MM.1S (cell line): ENCODE results near the gene SNX27.

ENCODE experiments used
- DNase-seq: peaks from one replicate; pipeline ENCODE4 v3.0.0-alpha.2; 2015
- H2AFZ ChIP-seq: fragments of 300-600 bp; sonication (generic); 2 replicates; pipeline ENCODE4 v1.6.0; 2016; ENCODE audit warnings: antibody characterized with exemption, low read length
- H3F3A ChIP-seq: fragments of 300-600 bp; sonication (generic); 2 replicates; pipeline ENCODE4 v1.6.1; 2016; ENCODE audit warnings: mild to moderate bottlenecking, antibody characterized with exemption, low read length, moderate library complexity, mixed read lengths; ENCODE audit not compliant: insufficient read depth
- H3K27ac ChIP-seq: fragments of 300-600 bp; sonication (generic); 2 replicates; pipeline ENCODE4 v1.5.1; 2016; ENCODE audit warnings: mild to moderate bottlenecking, low read length
- H3K27me3 ChIP-seq: fragments of 300-600 bp; sonication (generic); replicated peaks from 2 replicates; pipeline ENCODE4 v1.6.0; 2016; ENCODE audit warnings: low read length; ENCODE audit not compliant: insufficient read depth
- H3K36me3 ChIP-seq: fragments of 300-600 bp; sonication (generic); replicated peaks from 2 replicates; pipeline ENCODE4 v1.6.1; 2016; ENCODE audit warnings: mild to moderate bottlenecking, low read length, mixed read lengths; ENCODE audit not compliant: insufficient read depth
- H3K4me1 ChIP-seq: fragments of 300-600 bp; sonication (generic); 2 replicates; pipeline ENCODE4 v1.6.1; 2016; ENCODE audit warnings: low read length, mixed read lengths
- H3K4me2 ChIP-seq: fragments of 300-600 bp; sonication (generic); 2 replicates; pipeline ENCODE4 v1.6.0; 2016; ENCODE audit warnings: low read depth, low read length
- H3K4me3 ChIP-seq: fragments of 300-600 bp; sonication (generic); 2 replicates; pipeline ENCODE4 v1.5.1; 2016; ENCODE audit warnings: low read length, mixed read lengths
- H3K79me2 ChIP-seq: fragments of 300-600 bp; sonication (generic); 2 replicates; pipeline ENCODE4 v1.6.1; 2016; ENCODE audit warnings: mixed run types, low read length, mixed read lengths
- H3K9ac ChIP-seq: fragments of 300-600 bp; sonication (generic); 2 replicates; pipeline ENCODE4 v1.6.1; 2016; ENCODE audit warnings: low read length, mixed read lengths
- H3K9me2 ChIP-seq: fragments of 300-600 bp; sonication (generic); replicated peaks from 2 replicates; pipeline ENCODE4 v1.6.1; 2016; ENCODE audit warnings: mild to moderate bottlenecking, low read length, mixed read lengths; ENCODE audit not compliant: insufficient read depth
- H3K9me3 ChIP-seq: fragments of 300-600 bp; sonication (generic); replicated peaks from 2 replicates; pipeline ENCODE4 v1.6.1; 2016; ENCODE audit warnings: mild to moderate bottlenecking, low read length, mixed read lengths; ENCODE audit not compliant: insufficient read depth
- H4K20me1 ChIP-seq: fragments of 300-600 bp; sonication (generic); 2 replicates; pipeline ENCODE4 v1.6.1; 2016; ENCODE audit warnings: mild to moderate bottlenecking, low read length, moderate library complexity, mixed read lengths; ENCODE audit not compliant: insufficient read depth
- CTCF ChIP-seq: fragments of 300-600 bp; sonication (generic); IDR thresholded peaks from 2 replicates; pipeline ENCODE4 v1.5.1; 2016; ENCODE audit warnings: antibody characterized with exemption, low read length, mixed read lengths
- EZH2 ChIP-seq: fragments of 300-600 bp; sonication (generic); optimal IDR thresholded peaks from 2 replicates; pipeline ENCODE3; 2017; ENCODE audit warnings: low read depth, mild to moderate bottlenecking, antibody characterized with exemption, low read length, mixed read lengths
- EZH2phosphoT487 ChIP-seq: fragments of 300-600 bp; sonication (generic); IDR thresholded peaks from 2 replicates; pipeline ENCODE4 v1.6.1; 2018; ENCODE audit warnings: antibody characterized with exemption, low read length

Gene SNX27

GRCh38 chr1:151703813-151704212 is 92.0 kb downstream of the SNX27 start:
- TF ChIP-seq CTCF, result no peak
- TF ChIP-seq EZH2phosphoT487, result no peak
- TF ChIP-seq EZH2, result no peak
- no peak overlapping the region for H3K27ac ChIP-seq

GRCh38 chr1:151704246-151704645 is 92.4 kb downstream of the SNX27 start:
- no peaks in the 10 kb centered on the region for H3F3A ChIP-seq
- no peaks in the 10 kb centered on the region for H3K9me3 ChIP-seq
- peaks cover 13% of the 10 kb centered on the region for H3K27me3 ChIP-seq
- TF ChIP-seq EZH2 (no peak), EZH2phosphoT487 (no peak), CTCF (no peak)
- H4K20me1 ChIP-seq, result no peaks in the 10 kb centered on the region
- H3K4me2 ChIP-seq, result no peak overlapping the region
- H3K9ac ChIP-seq, result no peak overlapping the region
- DNase-seq, result no peak
- H3K36me3 ChIP-seq, result no peaks in the 10 kb centered on the region
- H2AFZ ChIP-seq, result no peak overlapping the region
- no peak overlapping the region for H3K27ac ChIP-seq
- no peaks in the 10 kb centered on the region for H3K79me2 ChIP-seq
- H3K4me3 ChIP-seq, result no peak overlapping the region
- no peaks in the 10 kb centered on the region for H3K9me2 ChIP-seq
- H3K4me1 ChIP-seq, result 0 out of 2 replicates have a peak, but pooled peaks cover 8% of the 10 kb centered on the region

More at GRCh38 chr1:151703813-151704212, 92.0 kb downstream of the SNX27 start:
- 0 out of 2 replicates have a peak, but pooled peaks cover 8% of the 10 kb centered on the region for H3K4me1 ChIP-seq
- no peak overlapping the region for H3K4me3 ChIP-seq
- no peak overlapping the region for H3K9ac ChIP-seq
- no peaks in the 10 kb centered on the region for H3F3A ChIP-seq
- H3K9me3 ChIP-seq, result no peaks in the 10 kb centered on the region
- no peaks in the 10 kb centered on the region for H4K20me1 ChIP-seq
- no peaks in the 10 kb centered on the region for H3K36me3 ChIP-seq
- H3K9me2 ChIP-seq, result no peaks in the 10 kb centered on the region
- H3K4me2 ChIP-seq, result no peak overlapping the region
- no peaks in the 10 kb centered on the region for H3K79me2 ChIP-seq
- DNase-seq, result no peak
- H2AFZ ChIP-seq, result no peak overlapping the region
- peaks cover 9% of the 10 kb centered on the region for H3K27me3 ChIP-seq

GRCh38 chr1:151705146-151705545 is 93.3 kb downstream of the SNX27 start:
- no peak for DNase-seq
- Histone ChIP-seq H2AFZ (no peak overlapping the region), H3K9me3 (no peaks in the 10 kb centered on the region), H3K27ac (no peak overlapping the region), H3K79me2 (no peaks in the 10 kb centered on the region), H3K27me3 (peaks cover 21% of the 10 kb centered on the region), H3K4me3 (no peak overlapping the region), H3K4me1 (0 out of 2 replicates have a peak, but pooled peaks cover 8% of the 10 kb centered on the region), H3K9ac (no peak overlapping the region), H3K9me2 (no peaks in the 10 kb centered on the region), H3K4me2 (no peak overlapping the region), H4K20me1 (no peaks in the 10 kb centered on the region), H3F3A (no peaks in the 10 kb centered on the region), H3K36me3 (no peaks in the 10 kb centered on the region)
- TF ChIP-seq EZH2, result no peak
- no peak for TF ChIP-seq EZH2phosphoT487
- no peak for TF ChIP-seq CTCF
